Measurements from ENCODE around the gene SUN5.

Gene SUN5

DNA sequence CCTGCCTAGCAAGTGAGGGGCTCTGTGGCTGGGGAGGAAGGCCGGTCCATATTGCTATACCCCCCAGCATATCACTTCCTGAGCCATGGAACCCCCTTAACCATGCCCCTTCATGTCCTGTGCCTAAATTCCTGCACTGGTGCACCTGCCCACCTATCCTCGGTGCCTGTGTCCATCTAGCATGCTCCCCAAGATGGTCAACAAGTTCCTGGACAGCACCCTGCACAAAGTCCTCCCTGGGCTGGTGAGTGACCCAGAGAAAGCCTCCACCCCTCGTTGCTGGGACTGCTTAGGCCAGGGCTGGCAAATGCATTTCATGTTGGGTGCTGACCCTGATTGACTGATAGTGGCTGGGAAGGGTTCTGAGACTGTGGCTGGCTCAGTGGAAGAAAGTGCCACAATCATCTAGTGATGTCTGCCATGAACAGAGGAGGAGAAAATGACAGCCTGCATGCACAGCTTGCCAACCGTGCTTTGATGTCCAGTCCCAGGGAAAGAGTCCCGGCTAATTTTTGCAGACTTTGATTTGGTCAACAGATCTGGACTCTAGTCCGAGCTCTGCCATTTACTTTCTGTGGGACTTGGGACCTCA lies 30.8 kb upstream of the SUN5 start:
- no peak overlapping the region for H3K27ac ChIP-seq (ENCODE audit: low read depth, low read length)
- H3K9ac ChIP-seq (ENCODE audit: low read length), result no peak overlapping the region

DNA sequence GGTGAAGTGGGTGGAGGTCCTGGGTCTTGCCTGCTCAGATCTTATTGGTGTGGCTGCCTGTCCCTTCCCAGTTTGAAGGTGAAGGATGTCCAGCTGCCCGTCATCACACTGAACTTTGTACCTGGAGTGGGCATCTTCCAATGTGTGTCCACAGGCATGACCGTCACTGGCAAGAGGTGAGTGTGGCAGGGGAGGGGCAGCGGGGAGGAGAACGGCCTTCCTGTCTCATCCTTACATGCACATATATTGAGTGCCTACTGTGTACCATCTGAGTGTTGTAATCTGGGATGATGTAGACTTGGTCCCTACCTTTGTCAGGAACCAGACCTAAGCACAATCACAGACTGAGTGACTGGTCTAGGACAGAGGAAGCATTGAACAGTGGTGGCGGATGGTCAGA lies 29.9 kb upstream of the SUN5 start:
- no peak overlapping the region for H3K27ac ChIP-seq (ENCODE audit: low read depth, low read length)
- no peaks in the 10 kb centered on the region for H3K36me3 ChIP-seq (ENCODE audit: control insufficient read depth, insufficient read depth, low read length)
- no peaks in the 10 kb centered on the region for H3K4me1 ChIP-seq (ENCODE audit: control insufficient read depth, insufficient read depth, low read length)
- H3K9ac ChIP-seq (ENCODE audit: low read length), result no peak overlapping the region
- no peak overlapping the region for H3K4me3 ChIP-seq (ENCODE audit: low read depth, low read length)
- no peaks in the 10 kb centered on the region for H3K9me3 ChIP-seq (ENCODE audit: control insufficient read depth, insufficient read depth, low read depth, low read length)
- H3K27me3 ChIP-seq (ENCODE audit: control insufficient read depth, insufficient read depth, low read length), result peaks cover 7% of the 10 kb centered on the region; the same call in 1 of the 2 replicates

More for the DNA sequence above, 30.8 kb upstream of the SUN5 start:
- no peaks in the 10 kb centered on the region for H3K4me1 ChIP-seq (ENCODE audit: control insufficient read depth, insufficient read depth, low read length)
- H3K36me3 ChIP-seq (ENCODE audit: control insufficient read depth, insufficient read depth, low read length), result no peaks in the 10 kb centered on the region
- peaks cover 13% of the 10 kb centered on the region; the same call in 1 of the 2 replicates for H3K27me3 ChIP-seq (ENCODE audit: control insufficient read depth, insufficient read depth, low read length)
- no peak overlapping the region for H3K4me3 ChIP-seq (ENCODE audit: low read depth, low read length)
- H3K9me3 ChIP-seq (ENCODE audit: control insufficient read depth, insufficient read depth, low read depth, low read length), result no peaks in the 10 kb centered on the region

GRCh38 chr20:33033381-33033780 lies 29.1 kb upstream of the SUN5 start:
- Histone ChIP-seq H3K36me3 (ENCODE audit: control insufficient read depth, insufficient read depth, low read length) (no peaks in the 10 kb centered on the region), H3K4me3 (ENCODE audit: low read depth, low read length) (no peak overlapping the region), H3K4me1 (ENCODE audit: control insufficient read depth, insufficient read depth, low read length) (no peaks in the 10 kb centered on the region), H3K27me3 (ENCODE audit: control insufficient read depth, insufficient read depth, low read length) (peaks cover 4% of the 10 kb centered on the region; the same call in 1 of the 2 replicates), H3K9me3 (ENCODE audit: control insufficient read depth, insufficient read depth, low read depth, low read length) (no peaks in the 10 kb centered on the region), H3K9ac (ENCODE audit: low read length) (no peak overlapping the region), H3K27ac (ENCODE audit: low read depth, low read length) (no peak overlapping the region)

DNA sequence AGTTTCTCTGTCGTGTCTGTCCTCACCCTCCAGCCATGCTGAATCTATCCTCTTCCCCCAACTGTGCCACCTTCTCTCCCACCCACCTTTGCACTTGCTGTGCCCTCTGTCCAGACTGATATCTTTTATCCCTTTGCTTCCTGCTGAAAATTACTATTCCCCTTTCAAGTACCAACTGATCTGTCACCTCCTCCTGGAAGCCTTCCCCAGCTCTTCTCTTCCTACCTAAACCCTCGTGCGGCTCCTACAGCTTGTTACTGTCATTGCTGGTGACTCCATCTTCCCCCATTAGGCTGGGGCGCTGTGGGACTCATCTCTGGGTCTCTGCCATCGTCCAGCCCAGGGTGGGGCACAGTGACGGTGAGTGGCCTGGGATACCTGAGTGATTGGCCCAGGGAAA lies 28.3 kb upstream of the SUN5 start:
- H3K9ac ChIP-seq (ENCODE audit: low read length), result no peak overlapping the region

GRCh38 chr20:33031531-33031930 lies 27.3 kb upstream of the SUN5 start, which contains the start of gene BPIFB6:
Gene BPIFB6 (plus strand): TSS chr20:33031648. CDS start chr20:33031648, 0 bp downstream.
- no peak within 1 kb of the TSS for H3K27ac ChIP-seq (ENCODE audit: low read depth, low read length)
- H3K4me1 ChIP-seq (ENCODE audit: control insufficient read depth, insufficient read depth, low read length), result no peaks in the 10 kb centered on the region
- no peaks in the 10 kb centered on the region for H3K9me3 ChIP-seq (ENCODE audit: control insufficient read depth, insufficient read depth, low read depth, low read length)
- peaks cover 4% of the 10 kb centered on the region; the same call in 1 of the 2 replicates for H3K27me3 ChIP-seq (ENCODE audit: control insufficient read depth, insufficient read depth, low read length)
- no peak within 1 kb of the TSS for H3K9ac ChIP-seq (ENCODE audit: low read length)
- H3K4me3 ChIP-seq (ENCODE audit: low read depth, low read length), result no peak within 1 kb of the TSS
- H3K36me3 ChIP-seq (ENCODE audit: control insufficient read depth, insufficient read depth, low read length), result no peaks in the 10 kb centered on the region

More for the DNA sequence above, 28.3 kb upstream of the SUN5 start:
- peaks cover 4% of the 10 kb centered on the region; the same call in 1 of the 2 replicates for H3K27me3 ChIP-seq (ENCODE audit: control insufficient read depth, insufficient read depth, low read length)
- H3K27ac ChIP-seq (ENCODE audit: low read depth, low read length), result no peak overlapping the region
- no peaks in the 10 kb centered on the region for H3K4me1 ChIP-seq (ENCODE audit: control insufficient read depth, insufficient read depth, low read length)
- H3K9me3 ChIP-seq (ENCODE audit: control insufficient read depth, insufficient read depth, low read depth, low read length), result no peaks in the 10 kb centered on the region
- no peaks in the 10 kb centered on the region for H3K36me3 ChIP-seq (ENCODE audit: control insufficient read depth, insufficient read depth, low read length)
- no peak overlapping the region for H3K4me3 ChIP-seq (ENCODE audit: low read depth, low read length)

DNA sequence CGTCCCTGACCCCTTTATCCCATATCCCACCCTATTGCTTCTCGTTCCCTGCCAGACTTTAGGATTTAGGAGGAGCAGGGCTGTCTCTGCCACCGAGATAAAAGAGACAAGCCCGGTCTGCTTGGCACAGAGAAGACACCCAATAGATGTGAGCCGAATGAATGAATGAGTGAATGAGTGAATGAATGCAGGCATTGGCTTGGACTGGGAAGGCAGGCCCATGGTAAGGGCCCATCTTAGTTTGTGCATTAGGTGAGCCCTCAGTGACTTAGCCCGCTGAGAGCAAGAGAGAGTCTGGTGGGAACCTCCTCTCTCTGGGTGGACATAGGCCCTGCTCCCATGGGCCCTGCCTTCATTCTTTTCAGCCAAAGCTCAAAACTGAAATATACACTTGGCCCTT lies 26.3 kb upstream of the SUN5 start:
- Histone ChIP-seq H3K9ac (ENCODE audit: low read length) (no peak overlapping the region), H3K4me1 (ENCODE audit: control insufficient read depth, insufficient read depth, low read length) (no peaks in the 10 kb centered on the region), H3K9me3 (ENCODE audit: control insufficient read depth, insufficient read depth, low read depth, low read length) (no peaks in the 10 kb centered on the region), H3K4me3 (ENCODE audit: low read depth, low read length) (no peak overlapping the region), H3K27me3 (ENCODE audit: control insufficient read depth, insufficient read depth, low read length) (peaks cover 4% of the 10 kb centered on the region; the same call in 1 of the 2 replicates), H3K27ac (ENCODE audit: low read depth, low read length) (no peak overlapping the region), H3K36me3 (ENCODE audit: control insufficient read depth, insufficient read depth, low read length) (no peaks in the 10 kb centered on the region)

DNA sequence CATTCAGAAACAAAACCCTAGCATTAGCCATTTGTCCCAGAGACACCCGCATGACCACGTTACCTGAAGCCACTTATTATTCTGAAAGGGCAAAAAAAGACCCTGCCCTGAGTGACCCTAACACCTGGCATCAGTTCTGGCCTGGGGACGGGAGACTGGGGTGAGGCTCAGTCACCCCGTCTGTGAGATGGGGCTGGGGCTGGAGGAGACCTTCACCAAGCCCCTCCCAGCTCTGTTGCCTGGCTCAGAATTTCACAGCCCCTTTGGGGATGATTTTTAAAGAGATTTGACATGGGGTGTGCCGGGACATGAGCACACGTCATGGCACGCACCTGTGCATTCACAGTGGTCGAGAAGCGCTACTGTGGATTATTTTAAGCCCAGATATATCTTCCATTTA lies 25.8 kb upstream of the SUN5 start:
- Histone ChIP-seq H3K36me3 (ENCODE audit: control insufficient read depth, insufficient read depth, low read length) (no peaks in the 10 kb centered on the region), H3K9ac (ENCODE audit: low read length) (no peak overlapping the region), H3K9me3 (ENCODE audit: control insufficient read depth, insufficient read depth, low read depth, low read length) (no peaks in the 10 kb centered on the region), H3K27ac (ENCODE audit: low read depth, low read length) (no peak overlapping the region), H3K27me3 (ENCODE audit: control insufficient read depth, insufficient read depth, low read length) (peaks cover 4% of the 10 kb centered on the region; the same call in 1 of the 2 replicates), H3K4me3 (ENCODE audit: low read depth, low read length) (no peak overlapping the region), H3K4me1 (ENCODE audit: control insufficient read depth, insufficient read depth, low read length) (no peaks in the 10 kb centered on the region)

DNA sequence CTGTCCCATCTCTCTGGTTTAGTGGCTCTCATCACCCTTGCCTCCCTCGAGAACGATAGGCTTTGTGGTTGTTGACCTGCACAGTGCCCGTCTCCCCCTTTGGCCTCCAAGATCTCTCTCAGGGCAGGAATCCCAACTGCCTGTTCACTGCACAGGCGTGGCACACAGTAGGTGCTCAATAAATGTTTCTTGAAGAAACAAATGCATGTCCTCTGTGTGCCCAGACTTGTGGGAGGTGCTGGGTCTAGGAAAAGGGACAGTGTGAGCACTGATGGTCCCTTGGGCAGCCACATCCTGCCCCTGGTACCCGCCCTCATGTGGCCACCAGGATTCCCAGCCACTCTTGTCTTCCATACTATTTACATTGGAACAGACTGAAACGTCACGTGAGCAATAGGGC lies 24.6 kb upstream of the SUN5 start:
- no peaks in the 10 kb centered on the region for H3K9me3 ChIP-seq (ENCODE audit: control insufficient read depth, insufficient read depth, low read depth, low read length)
- H3K4me3 ChIP-seq (ENCODE audit: low read depth, low read length), result no peak overlapping the region
- no peaks in the 10 kb centered on the region; the same call in 1 of the 2 replicates for H3K27me3 ChIP-seq (ENCODE audit: control insufficient read depth, insufficient read depth, low read length)
- H3K27ac ChIP-seq (ENCODE audit: low read depth, low read length), result no peak overlapping the region
- H3K4me1 ChIP-seq (ENCODE audit: control insufficient read depth, insufficient read depth, low read length), result peaks cover 1% of the 10 kb centered on the region; the same call in 1 of the 2 replicates
- no peak overlapping the region for H3K9ac ChIP-seq (ENCODE audit: low read length)
- no peaks in the 10 kb centered on the region for H3K36me3 ChIP-seq (ENCODE audit: control insufficient read depth, insufficient read depth, low read length)

DNA sequence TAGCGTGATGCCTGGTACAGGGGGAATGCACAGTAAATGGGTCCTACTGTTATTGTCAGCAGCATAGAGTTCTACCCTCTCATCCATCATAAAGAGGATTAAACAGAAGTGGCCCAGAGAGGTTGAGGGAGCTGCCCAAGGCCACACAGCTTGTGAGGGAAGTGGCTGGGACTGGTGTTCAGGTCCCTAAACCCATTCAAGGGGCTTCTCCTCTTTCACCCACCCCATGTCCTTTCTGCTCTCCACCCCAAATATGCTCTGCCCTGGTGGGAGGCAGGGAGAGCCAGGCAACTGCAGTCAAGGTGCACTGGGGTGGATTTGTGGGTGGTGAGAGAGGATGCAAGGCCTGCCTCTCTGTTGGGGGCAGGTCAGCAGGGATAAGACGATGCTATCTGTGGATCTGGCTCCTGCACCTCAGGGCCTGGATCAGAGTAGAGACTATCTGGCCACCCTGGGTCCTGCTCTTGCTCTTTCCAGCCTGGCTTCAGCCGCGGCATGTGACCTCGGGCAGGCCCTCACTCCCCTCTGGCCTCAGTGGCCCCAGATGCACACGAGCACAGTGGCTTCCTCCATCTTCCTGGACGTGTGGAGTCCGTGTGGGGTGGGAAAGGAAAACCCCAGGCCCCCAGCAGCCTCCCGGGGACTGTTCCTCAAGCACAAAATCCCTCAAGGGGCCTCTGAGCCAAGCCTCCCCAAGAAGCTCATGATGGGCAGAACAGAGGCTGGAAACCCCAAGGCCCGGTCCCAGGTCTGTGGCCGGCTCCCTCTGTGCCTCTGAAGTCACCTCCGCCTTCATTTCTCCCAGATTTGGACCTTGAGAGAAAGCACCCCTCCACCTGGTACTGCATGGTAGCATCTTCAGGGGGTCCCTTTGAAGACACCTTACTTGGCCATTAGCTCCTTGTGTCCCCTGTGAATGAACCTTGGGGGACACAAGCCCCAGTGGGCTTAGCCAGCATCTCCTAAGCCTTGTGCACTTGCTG lies 23.8 kb upstream of the SUN5 start:
- Histone ChIP-seq H3K27me3 (ENCODE audit: control insufficient read depth, insufficient read depth, low read length) (no peaks in the 10 kb centered on the region), H3K27ac (ENCODE audit: low read depth, low read length) (no peak overlapping the region), H3K4me3 (ENCODE audit: low read depth, low read length) (no peak overlapping the region), H3K9me3 (ENCODE audit: control insufficient read depth, insufficient read depth, low read depth, low read length) (no peaks in the 10 kb centered on the region), H3K9ac (ENCODE audit: low read length) (no peak overlapping the region), H3K36me3 (ENCODE audit: control insufficient read depth, insufficient read depth, low read length) (no peaks in the 10 kb centered on the region), H3K4me1 (ENCODE audit: control insufficient read depth, insufficient read depth, low read length) (peaks cover 5% of the 10 kb centered on the region; the same call in 1 of the 2 replicates)

- no peak overlapping the region for H3K4me3 ChIP-seq (ENCODE audit: low read depth, low read length)
- peaks cover 5% of the 10 kb centered on the region; the same call in 1 of the 2 replicates for H3K4me1 ChIP-seq (ENCODE audit: control insufficient read depth, insufficient read depth, low read length)
- no peaks in the 10 kb centered on the region for H3K9me3 ChIP-seq (ENCODE audit: control insufficient read depth, insufficient read depth, low read depth, low read length)
- H3K36me3 ChIP-seq (ENCODE audit: control insufficient read depth, insufficient read depth, low read length), result no peaks in the 10 kb centered on the region
- no peak overlapping the region for H3K9ac ChIP-seq (ENCODE audit: low read length)
- no peaks in the 10 kb centered on the region for H3K27me3 ChIP-seq (ENCODE audit: control insufficient read depth, insufficient read depth, low read length)
- H3K27ac ChIP-seq (ENCODE audit: low read depth, low read length), result no peak overlapping the region
These were observed 22.8 kb upstream of the SUN5 start for GRCh38 chr20:33026779-33027759.

Measured in HUES6 (cell line).